GM21529 (cell line): ENCODE data around the gene TANC1.

Source experiments
- ATAC-seq: cut with Tn5 transposase; IDR thresholded peaks from one replicate; pipeline ENCODE4 v1.9.1; 2021; ENCODE audit not compliant: unreplicated experiment

The TANC1 gene

GRCh38 chr2:158993721-158994587, 25.5 kb downstream of the TANC1 start:
- ATAC-seq = no peak

GRCh38 chr2:158994920-158995676, 26.7 kb downstream of the TANC1 start:
- ATAC-seq = peak; percentile 39

GRCh38 chr2:158995677-158996049, 27.2 kb downstream of the TANC1 start:
- ATAC-seq = no peak

GRCh38 chr2:158996378-158996993, 28.0 kb downstream of the TANC1 start:
- no peak for ATAC-seq

DNA sequence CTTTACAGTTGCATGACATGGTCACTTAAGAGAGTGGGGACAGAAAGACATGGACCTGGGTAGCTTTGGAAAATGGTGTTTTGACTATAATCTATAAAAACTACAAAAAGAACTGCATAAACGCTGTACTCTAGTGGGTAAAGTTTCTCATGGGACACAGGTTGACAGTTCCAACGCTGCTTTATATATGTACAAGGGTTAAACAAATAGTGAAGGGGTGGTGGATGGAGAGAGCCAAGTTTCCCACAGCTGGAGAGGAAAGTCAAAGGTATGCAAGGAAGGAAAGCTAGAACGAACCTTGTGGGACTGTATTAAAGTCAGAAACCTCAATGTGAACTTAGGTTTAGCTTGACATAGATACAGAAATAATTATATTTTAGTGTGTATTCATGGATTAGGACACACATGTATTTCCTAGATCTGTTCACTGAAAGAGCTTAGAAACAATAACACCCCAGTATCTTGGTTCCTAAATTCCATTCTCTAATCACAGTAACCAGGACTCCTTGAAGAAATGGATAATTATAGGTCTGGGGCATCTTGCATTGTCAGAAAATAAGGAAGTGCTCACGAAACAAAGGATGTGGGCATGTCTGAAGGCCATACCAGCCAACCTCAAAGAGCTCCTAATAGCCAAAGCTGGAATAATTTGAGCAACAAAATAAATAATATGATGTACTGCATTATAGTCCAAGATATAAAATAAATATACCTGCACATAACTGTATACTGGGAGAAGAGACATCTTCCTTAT, 28.8 kb downstream of the TANC1 start:
- no peak for ATAC-seq

- no peak for ATAC-seq
Measured at GRCh38 chr2:158998551-158999248, 30.3 kb downstream of the TANC1 start.

- no peak for ATAC-seq
Measured at GRCh38 chr2:158999458-158999857, 31.0 kb downstream of the TANC1 start.

DNA sequence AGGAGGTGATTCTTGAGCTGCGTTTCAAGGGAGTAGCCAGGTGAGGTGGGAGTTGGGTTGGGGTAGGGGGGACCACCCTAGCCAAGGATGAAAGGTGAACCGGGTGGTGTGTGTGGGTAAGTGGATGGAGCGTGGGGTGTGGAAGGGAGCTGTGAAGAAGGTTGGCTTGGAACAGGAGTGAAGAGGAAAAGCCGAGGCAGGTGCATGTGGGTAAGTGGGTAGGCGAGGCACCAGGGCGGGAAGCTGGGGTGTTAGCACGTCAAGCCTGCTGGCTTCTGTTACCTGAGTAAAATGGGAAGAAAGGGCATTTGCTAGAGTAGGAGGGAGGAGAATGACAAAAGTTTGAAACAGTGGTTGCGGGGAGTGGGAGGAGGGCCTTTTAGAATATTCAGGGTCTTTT, 31.6 kb downstream of the TANC1 start:
- ATAC-seq = no peak

- ATAC-seq = no peak
Measured at GRCh38 chr2:159002462-159003111, 34.1 kb downstream of the TANC1 start.

GRCh38 chr2:159003555-159003954, 35.1 kb downstream of the TANC1 start:
- no peak for ATAC-seq

- ATAC-seq = no peak
Measured at GRCh38 chr2:159004849-159005248, 36.4 kb downstream of the TANC1 start.

DNA sequence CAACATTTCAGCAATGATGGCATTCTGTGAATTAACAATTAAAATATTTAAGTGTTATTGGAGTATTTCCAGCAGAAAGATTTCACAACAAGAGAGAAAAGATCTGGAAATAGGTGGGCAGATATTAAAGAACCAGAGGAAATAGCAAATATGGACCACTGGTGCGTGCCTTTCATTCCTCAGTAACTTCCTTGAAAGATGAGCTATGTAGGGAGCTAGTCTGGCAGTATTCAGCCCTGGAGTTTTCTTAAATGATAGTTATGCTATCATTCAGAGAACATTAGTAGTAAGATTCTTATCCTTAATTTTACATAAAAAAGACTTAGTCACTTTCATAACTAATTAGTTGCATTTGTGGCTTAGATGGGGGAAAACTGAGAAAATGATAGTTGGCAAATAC, 41.5 kb downstream of the TANC1 start:
- no peak for ATAC-seq

DNA sequence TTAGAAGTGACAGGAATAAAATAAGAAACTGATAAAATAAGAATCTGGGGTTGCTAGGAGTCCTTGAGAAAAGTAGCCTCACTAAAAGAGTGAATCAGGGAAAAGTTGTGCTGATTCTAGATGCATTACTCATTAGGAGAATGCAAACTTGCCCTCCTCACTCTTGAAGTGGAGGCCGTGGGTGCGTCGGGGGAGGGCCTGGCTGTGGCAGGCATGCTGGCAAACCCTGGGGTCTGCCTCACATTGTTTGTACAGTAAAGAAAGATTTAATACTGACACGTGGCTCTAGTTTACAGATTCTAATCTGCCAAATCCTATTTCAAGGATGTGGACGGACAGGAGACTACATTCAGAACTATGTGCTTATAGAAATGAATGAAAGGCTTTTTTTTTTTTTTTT, 41.9 kb downstream of the TANC1 start:
- ATAC-seq = no peak

- no peak for ATAC-seq
Measured at GRCh38 chr2:159010963-159011362, 42.5 kb downstream of the TANC1 start.

DNA sequence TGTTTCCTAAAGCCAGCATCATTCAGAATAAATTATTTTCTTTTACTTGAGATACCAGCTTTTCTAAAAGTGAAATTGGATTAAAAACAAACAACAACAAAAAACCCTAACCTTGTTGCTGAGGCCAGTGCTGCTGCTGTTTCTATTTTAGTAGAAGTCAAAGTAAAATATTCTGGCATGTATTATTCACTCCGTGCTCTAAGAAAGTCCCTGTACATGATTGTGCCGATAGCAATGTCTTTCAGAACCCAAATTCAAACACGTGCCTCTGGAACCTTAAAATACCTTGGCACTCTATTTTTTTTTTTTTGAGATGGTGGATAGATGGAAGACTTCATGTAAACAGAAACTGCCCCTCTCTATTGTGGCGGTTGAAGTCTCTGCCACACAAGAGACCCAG, 43.7 kb downstream of the TANC1 start:
- ATAC-seq = no peak

GRCh38 chr2:159013103-159013502, 44.7 kb downstream of the TANC1 start:
- no peak for ATAC-seq

DNA sequence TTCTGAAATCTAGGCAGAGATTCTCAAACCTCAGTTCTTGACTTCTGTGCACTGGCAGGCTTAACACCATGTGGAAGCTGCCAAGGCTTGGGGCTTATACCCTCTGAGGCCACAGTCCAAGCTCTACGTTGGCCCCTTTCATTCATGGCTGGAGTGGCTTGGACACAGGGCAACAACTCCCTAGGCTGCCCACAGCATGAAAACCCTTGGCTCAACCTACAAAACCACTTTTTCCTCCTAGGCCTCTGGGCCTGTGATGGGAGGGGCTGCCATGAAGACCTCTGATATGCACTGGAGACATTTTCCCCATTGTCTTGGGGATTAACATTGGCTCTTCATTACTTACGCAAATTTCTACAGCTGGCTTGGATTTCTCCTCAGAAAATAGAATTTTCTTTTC, 46.7 kb downstream of the TANC1 start:
- ATAC-seq = no peak

DNA sequence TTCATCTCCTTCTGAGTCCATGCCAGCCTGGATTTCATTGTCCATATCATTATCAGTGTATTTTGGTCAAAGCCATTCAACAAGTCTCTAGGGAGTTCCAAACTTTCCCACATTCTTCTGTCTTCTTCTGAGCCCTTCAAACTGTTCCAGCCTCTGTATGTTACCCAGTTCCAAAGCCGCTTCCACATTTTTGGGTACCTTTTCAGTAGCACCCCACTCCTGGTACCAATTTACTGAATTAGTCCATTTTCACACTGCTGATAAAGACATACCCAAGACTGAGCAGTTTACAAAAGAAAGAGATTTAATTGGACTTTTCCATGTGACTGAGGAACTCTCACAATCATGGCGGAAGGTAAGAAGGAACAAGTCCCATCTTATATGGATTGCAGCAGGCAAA, 47.4 kb downstream of the TANC1 start:
- ATAC-seq = no peak

- no peak for ATAC-seq
Measured at GRCh38 chr2:159017837-159018236, 49.4 kb downstream of the TANC1 start.

- no peak for ATAC-seq
Measured at GRCh38 chr2:159019021-159019420, 50.6 kb downstream of the TANC1 start.
